Caco-2 (cell line): Measurements from ENCODE around the gene KLF3. TPM values are rescaled to one million over a fixed set of nuclear protein-coding genes. Genes with fewer than 3 reads are reported as not detected.

Experiments
- BruUV-seq: library from RNA; stranded (reverse); fragments of 400-500 nt; replicated peaks from 2 replicates; lab custom pipeline; 2021; lab: Mats Ljungman, UMichigan
- CTCF ChIA-PET: fragments of 300-600 bp; sonication (Branson Sonifier 250); formaldehyde crosslinking; loops from one replicate; lab custom pipeline; 2022; ENCODE audit warnings: antibody characterized with exemption; lab: Charles Lee
- POLR2A ChIA-PET: fragments of 300-600 bp; sonication (Branson Sonifier 250); formaldehyde crosslinking; loops from one replicate; lab custom pipeline; 2022; ENCODE audit warnings: antibody characterized with exemption; lab: Charles Lee
- DNase-seq, 2 experiments: peaks; one replicate each; pipeline versions ENCODE4 v3.0.0 to v3.0.0-alpha.2; 2020 to 2022
- H3K27me3 ChIP-seq: replicated peaks from 2 replicates; pipeline ENCODE4 v1.6.0; 2011; ENCODE audit warnings: low read length; ENCODE audit not compliant: control insufficient read depth, insufficient read depth
- H3K36me3 ChIP-seq: 2 replicates; pipeline ENCODE4 v1.5.1; 2011; ENCODE audit warnings: low read length; ENCODE audit not compliant: control insufficient read depth, insufficient read depth
- H3K4me1 ChIP-seq: fragments of 250-450 bp; sonication (Bioruptor Pico); 2 replicates; pipeline ENCODE4 v1.5.1; 2020; ENCODE audit warnings: mild to moderate bottlenecking
- H3K4me3 ChIP-seq: 2 replicates; pipeline ENCODE4 v1.5.1; 2011; ENCODE audit warnings: low read depth, mild to moderate bottlenecking, control low read depth, low read length
- H3K9me3 ChIP-seq: fragments of 250-450 bp; sonication (Bioruptor Pico); 2 replicates; pipeline ENCODE4 v1.5.1; 2020; ENCODE audit warnings: mild to moderate bottlenecking, moderate library complexity
- H3K27ac Mint-ChIP-seq: one replicate; pipeline ENCODE4 v1.8.0; 2022; ENCODE audit warnings: mixed read lengths; ENCODE audit not compliant: unreplicated experiment
- H3K27me3 Mint-ChIP-seq: one replicate; pipeline ENCODE4 v1.8.0; 2022; ENCODE audit warnings: mixed read lengths; ENCODE audit not compliant: insufficient read depth, unreplicated experiment
- H3K36me3 Mint-ChIP-seq: one replicate; pipeline ENCODE4 v1.8.0; 2022; ENCODE audit warnings: mild to moderate bottlenecking, mixed read lengths; ENCODE audit not compliant: insufficient read depth, unreplicated experiment
- H3K4me1 Mint-ChIP-seq: one replicate; pipeline ENCODE4 v1.8.0; 2022; ENCODE audit warnings: low read depth, mixed read lengths; ENCODE audit not compliant: unreplicated experiment
- H3K4me3 Mint-ChIP-seq: one replicate; pipeline ENCODE4 v1.8.0; 2022; ENCODE audit warnings: mild to moderate bottlenecking, moderate library complexity, mixed read lengths; ENCODE audit not compliant: unreplicated experiment
- H3K9me3 Mint-ChIP-seq: one replicate; pipeline ENCODE4 v1.8.0; 2022; ENCODE audit warnings: mixed read lengths; ENCODE audit not compliant: unreplicated experiment
- CTCF ChIP-seq, 2 experiments: fragments of 200-600 bp in 1 of 2; IDR thresholded peaks; 1 replicate in 1 of 2; 2 replicates in 1 of 2; pipeline versions ENCODE4 v1.5.1 to v1.8.0; 2011 to 2022; ENCODE audit warnings: antibody characterized with exemption in 1 of 2, control low read depth in 1 of 2, inconsistent platforms in 1 of 2, low read depth in 1 of 2, low read length in 1 of 2, mild to moderate bottlenecking in 1 of 2, moderate library complexity in 1 of 2; ENCODE audit not compliant: insufficient read depth in 1 of 2, severe bottlenecking in 1 of 2, unreplicated experiment in 1 of 2
- intact Hi-C: fragments of 100-400 bp; cut with micrococcal nuclease; formaldehyde crosslinking; loops from one replicate; pipeline ENCODE4 v1.10.0; 2022; ENCODE audit not compliant: unreplicated experiment
- total RNA-seq: library from RNA; stranded (reverse); gene quantifications from 2 replicates; pipeline ENCODE4 v1.2.3, GENCODE V29; 2022

Gene KLF3
- total RNA-seq, 1 experiment from 2014 or later, result 34.8 TPM

GRCh38 chr4:38704622-38705154, 40.7 kb downstream of the KLF3 start:
- POLR2A ChIA-PET, result no interaction called here
- intact Hi-C loops, result no loop called here

GRCh38 chr4:38706301-38706700, 42.3 kb downstream of the KLF3 start:
- ChIA-PET POLR2A (no interaction called here), CTCF (no interaction called here)
- no peak for TF ChIP-seq CTCF (IDR thresholded peaks at IDR 0.05; ENCODE audit: insufficient read depth in 1 of 2, low read depth in 1 of 2, low read length in 1 of 2, severe bottlenecking in 1 of 2, unreplicated experiment in 1 of 2)
- Mint-ChIP-seq H3K4me1 (no peaks in the 10 kb centered on the region), H3K27me3 (no peaks in the 10 kb centered on the region), H3K9me3 (no peaks in the 10 kb centered on the region), H3K27ac (no peak overlapping the region), H3K36me3 (peaks cover 4% of the 10 kb centered on the region), H3K4me3 (no peak overlapping the region)
- no peaks in the 10 kb centered on the region for H3K9me3 ChIP-seq
- H3K4me3 ChIP-seq, result no peak overlapping the region
- no TSS peak for BruUV-seq
- no peaks in the 10 kb centered on the region for H3K27me3 ChIP-seq
- intact Hi-C loops, result no loop called here
- no peaks in the 10 kb centered on the region for H3K4me1 ChIP-seq
- H3K36me3 ChIP-seq, result no peaks in the 10 kb centered on the region
- no peak for DNase-seq

More at GRCh38 chr4:38704622-38705154, 40.7 kb downstream of the KLF3 start:
- no peak for DNase-seq
- Mint-ChIP-seq H3K4me3 (no peak overlapping the region), H3K4me1 (no peaks in the 10 kb centered on the region), H3K27ac (no peak overlapping the region), H3K9me3 (no peaks in the 10 kb centered on the region), H3K27me3 (no peaks in the 10 kb centered on the region), H3K36me3 (peaks cover 4% of the 10 kb centered on the region)
- no peaks in the 10 kb centered on the region for H3K9me3 ChIP-seq
- CTCF ChIA-PET, result no interaction called here
- H3K27me3 ChIP-seq, result no peaks in the 10 kb centered on the region
- no peaks in the 10 kb centered on the region for H3K4me1 ChIP-seq
- no TSS peak for BruUV-seq
- H3K36me3 ChIP-seq, result no peaks in the 10 kb centered on the region
- no peak overlapping the region for H3K4me3 ChIP-seq
- TF ChIP-seq CTCF (IDR thresholded peaks at IDR 0.05; ENCODE audit: insufficient read depth in 1 of 2, low read depth in 1 of 2, low read length in 1 of 2, severe bottlenecking in 1 of 2, unreplicated experiment in 1 of 2), result no peak

- TF ChIP-seq CTCF (IDR thresholded peaks at IDR 0.05; ENCODE audit: insufficient read depth in 1 of 2, low read depth in 1 of 2, low read length in 1 of 2, severe bottlenecking in 1 of 2, unreplicated experiment in 1 of 2), result no peak
- Mint-ChIP-seq H3K27me3 (no peaks in the 10 kb centered on the region), H3K36me3 (peaks cover 3% of the 10 kb centered on the region), H3K4me3 (no peak overlapping the region), H3K4me1 (no peaks in the 10 kb centered on the region), H3K27ac (no peak overlapping the region), H3K9me3 (peaks cover 22% of the 10 kb centered on the region)
- Histone ChIP-seq H3K36me3 (no peaks in the 10 kb centered on the region), H3K27me3 (no peaks in the 10 kb centered on the region), H3K4me1 (no peaks in the 10 kb centered on the region), H3K4me3 (no peak overlapping the region), H3K9me3 (peaks cover 3% of the 10 kb centered on the region; the same call in 1 of the 2 replicates)
- no TSS peak for BruUV-seq
- CTCF ChIA-PET, result no interaction called here
- intact Hi-C loops, result no loop called here
- DNase-seq, result no peak
- POLR2A ChIA-PET, result no interaction called here
These were observed 46.1 kb downstream of the KLF3 start for GRCh38 chr4:38710053-38710452.
